ENCODE data around the gene PHACTR3. TPM values are rescaled to one million over a fixed set of nuclear protein-coding genes. Genes with fewer than 3 reads are reported as not detected.

Gene PHACTR3
- total RNA-seq, 1 experiment from 2014 or later = not detected

- H3K18ac ChIP-seq (ENCODE audit: insufficient read length, low read depth, low read length) = no peak overlapping the region
- no peaks in the 10 kb centered on the region for H3K79me1 ChIP-seq (ENCODE audit: insufficient read depth, low read depth, low read length, poor library complexity, severe bottlenecking)
- H4K91ac ChIP-seq (ENCODE audit: insufficient read length, low read depth, low read length) = no peak overlapping the region
- H3K9ac ChIP-seq (ENCODE audit: extremely low read depth, insufficient read length, low read length) = no peak overlapping the region
- no peak overlapping the region for H3T11ph ChIP-seq (ENCODE audit: low read length)
- H2BK12ac ChIP-seq (ENCODE audit: insufficient read length, low read depth, low read length) = no peak overlapping the region
- no peak overlapping the region for H3K14ac ChIP-seq (ENCODE audit: insufficient read depth, low read length)
- no peak overlapping the region for H2BK120ac ChIP-seq (ENCODE audit: low read depth, low read length, poor library complexity, severe bottlenecking)
- WGBS (ENCODE audit: extremely low coverage, insufficient read length, low lambda C conversion rate) = no CpG with 5 or more reads among the region's 7 CpGs
- peaks cover 0 to 1% (median 0%) of the 10 kb centered on the region in 3 experiments; a peak in 2 of 7 replicates for H3K36me3 Mint-ChIP-seq (ENCODE audit: insufficient read depth in 1 of 3, low read depth in 3 of 3)
- H3K27me3 Mint-ChIP-seq (ENCODE audit: low read depth) = peaks cover 42% of the 10 kb centered on the region
- H3K9me3 Mint-ChIP-seq = peaks cover under 1 to 64% of the 10 kb centered on the region in 2 experiments; a peak in 4 of 5 replicates
- no peak overlapping the region for H2BK15ac ChIP-seq (ENCODE audit: low read depth, low read length)
- no peak for DNase-seq
- H2BK20ac ChIP-seq (ENCODE audit: low read depth, low read length, poor library complexity, severe bottlenecking) = no peak overlapping the region
- no peaks in the 10 kb centered on the region; the same call in 1 of the 2 replicates for H3K27me3 ChIP-seq (ENCODE audit: insufficient read depth, low read length)
- no peak overlapping the region for H3K4ac ChIP-seq (ENCODE audit: low read depth, low read length)
- no peaks in the 10 kb centered on the region for H3K79me2 ChIP-seq (ENCODE audit: insufficient read depth, low read length)
- H3K4me2 ChIP-seq (ENCODE audit: insufficient read depth, insufficient read length, low read length) = no peak overlapping the region
- H4K8ac ChIP-seq (replicated peaks; ENCODE audit: insufficient read length, low read depth, low read length) = no peak overlapping the region
- no peak overlapping the region for H2AFZ ChIP-seq (ENCODE audit: low read length)
- H4K20me1 ChIP-seq (ENCODE audit: control insufficient read depth, insufficient read depth, insufficient read length) = no peaks in the 10 kb centered on the region
- H3K23me2 ChIP-seq (ENCODE audit: insufficient read length, low read depth, low read length, poor library complexity, severe bottlenecking) = no peaks in the 10 kb centered on the region
- H3K27ac Mint-ChIP-seq = no peak overlapping the region
- no peak overlapping the region for H2BK5ac ChIP-seq (ENCODE audit: insufficient read length, low read length)
- no peaks in the 10 kb centered on the region for H3K4me1 Mint-ChIP-seq
- H3K4me1 ChIP-seq (ENCODE audit: insufficient read depth, low read length) = no peaks in the 10 kb centered on the region
- H3K4me3 Mint-ChIP-seq = no peak overlapping the region
- no peaks in the 10 kb centered on the region for H3K9me3 ChIP-seq (ENCODE audit: control insufficient read depth, low read depth, low read length)
- H3K56ac ChIP-seq (ENCODE audit: insufficient read length, low read depth, low read length) = no peak overlapping the region
- no peak overlapping the region for H3K23ac ChIP-seq (ENCODE audit: insufficient read length, low read depth, low read length)
- H3K27ac ChIP-seq (ENCODE audit: insufficient read length, low read depth, low read length) = no peak overlapping the region
- TF ChIP-seq CTCF (conservative IDR thresholded peaks at IDR 0.05) = no peak
- no peak overlapping the region for H2AK5ac ChIP-seq (ENCODE audit: insufficient read length, low read length)
- H4K5ac ChIP-seq (ENCODE audit: insufficient read length, low read depth, low read length) = no peak overlapping the region
Observed at GRCh38 chr20:59770851-59771250, 166.5 kb downstream of the PHACTR3 start.

Data from H9 (cell line).